SU-DHL-6 (cell line): ENCODE data around the gene MRPL34.

ENCODE experiments used
- H2AFZ ChIP-seq: fragments of 200-600 bp; sonication (generic); 2 replicates; pipeline ENCODE4 v1.6.1; 2014; ENCODE audit warnings: low read depth, mild to moderate bottlenecking, moderate library complexity, mixed read lengths, antibody characterized with exemption, low read length; ENCODE audit not compliant: severe bottlenecking
- H3F3A ChIP-seq: fragments of 200-600 bp; shearing (Covaris generic); 2 replicates; pipeline ENCODE4 v1.6.0; 2016; ENCODE audit warnings: antibody characterized with exemption, mild to moderate bottlenecking; ENCODE audit not compliant: insufficient read depth
- H3K27ac ChIP-seq: fragments of 200-600 bp; sonication (generic); 2 replicates; pipeline ENCODE4 v1.5.1; 2016; ENCODE audit warnings: low read depth, mild to moderate bottlenecking, low read length, moderate library complexity, mixed read lengths
- H3K27me3 ChIP-seq: fragments of 200-600 bp; sonication (generic), shearing (Covaris generic); 2 replicates; pipeline ENCODE4 v1.6.0; 2014; ENCODE audit warnings: mild to moderate bottlenecking, low read length
- H3K36me3 ChIP-seq: fragments of 200-600 bp; sonication (generic); 2 replicates; pipeline ENCODE4 v1.6.1; 2014; ENCODE audit warnings: mild to moderate bottlenecking, low read length, mixed read lengths
- H3K4me2 ChIP-seq: fragments of 300-600, 200-600 bp; shearing (Covaris generic), sonication (generic); 2 replicates; pipeline ENCODE4 v1.6.0; 2014; ENCODE audit warnings: low read length, low read depth, mild to moderate bottlenecking; ENCODE audit not compliant: poor library complexity, severe bottlenecking
- H3K4me3 ChIP-seq: fragments of 200-600 bp; sonication (generic); 2 replicates; pipeline ENCODE4 v1.5.1; 2014; ENCODE audit warnings: antibody characterized with exemption, low read length, mild to moderate bottlenecking, mixed read lengths; ENCODE audit not compliant: insufficient read depth, poor library complexity, severe bottlenecking
- H3K79me2 ChIP-seq: fragments of 200-600 bp; sonication (generic); 2 replicates; pipeline ENCODE4 v1.6.1; 2014; ENCODE audit warnings: mild to moderate bottlenecking, low read length, moderate library complexity; ENCODE audit not compliant: insufficient read depth
- H3K9ac ChIP-seq: fragments of 200-600 bp; sonication (generic); 2 replicates; pipeline ENCODE4 v1.7.0; 2014; ENCODE audit warnings: mild to moderate bottlenecking, low read length
- H3K9me2 ChIP-seq: fragments of 200-600 bp; sonication (generic); replicated peaks from 2 replicates; pipeline ENCODE4 v1.6.1; 2014; ENCODE audit warnings: low read length; ENCODE audit not compliant: insufficient read depth
- H3K9me3 ChIP-seq: fragments of 200-600 bp; sonication (generic); 2 replicates; pipeline ENCODE4 v1.6.1; 2014; ENCODE audit warnings: low read length, mixed read lengths; ENCODE audit not compliant: insufficient read depth
- H4K20me1 ChIP-seq: fragments of 200-600 bp; sonication (generic); 2 replicates; pipeline ENCODE4 v1.6.1; 2014; ENCODE audit warnings: low read depth, mild to moderate bottlenecking, antibody characterized with exemption, low read length, moderate library complexity, mixed read lengths
- CTCF ChIP-seq: fragments of 200-600 bp; sonication (generic); IDR thresholded peaks from one replicate; pipeline ENCODE4 v1.5.1; 2017; ENCODE audit warnings: antibody characterized with exemption, mild to moderate bottlenecking, low read length, moderate library complexity; ENCODE audit not compliant: insufficient read depth, poor library complexity, severe bottlenecking
- EZH2phosphoT487 ChIP-seq: fragments of 200-600 bp; sonication (generic), shearing (Covaris generic); conservative IDR thresholded peaks from 2 replicates; pipeline ENCODE4 v1.6.1; 2018; ENCODE audit warnings: mild to moderate bottlenecking, antibody characterized with exemption, low read length, moderate library complexity, mixed read lengths

The MRPL34 gene

GRCh38 chr19:17330262-17331044 is 24.8 kb downstream of the MRPL34 start:
- Histone ChIP-seq H2AFZ (no peak overlapping the region), H3K4me3 (no peak overlapping the region), H3K36me3 (no peaks in the 10 kb centered on the region), H3K9me3 (no peaks in the 10 kb centered on the region), H3K27me3 (no peaks in the 10 kb centered on the region), H3K4me2 (no peak overlapping the region), H3K27ac (no peak overlapping the region), H3K9me2 (no peaks in the 10 kb centered on the region), H3F3A (peaks cover 7% of the 10 kb centered on the region; the same call in 1 of the 2 replicates), H3K79me2 (no peaks in the 10 kb centered on the region), H3K9ac (no peak overlapping the region), H4K20me1 (no peaks in the 10 kb centered on the region)
- no peak for TF ChIP-seq EZH2phosphoT487
- TF ChIP-seq CTCF = no peak

- peaks cover 7% of the 10 kb centered on the region; the same call in 1 of the 2 replicates for H3F3A ChIP-seq
- no peaks in the 10 kb centered on the region for H3K79me2 ChIP-seq
- H3K4me2 ChIP-seq = no peak overlapping the region
- no peak overlapping the region for H2AFZ ChIP-seq
- no peak overlapping the region for H3K27ac ChIP-seq
- H3K27me3 ChIP-seq = no peaks in the 10 kb centered on the region
- no peak for TF ChIP-seq CTCF
- TF ChIP-seq EZH2phosphoT487 = no peak
- H3K36me3 ChIP-seq = no peaks in the 10 kb centered on the region
- no peaks in the 10 kb centered on the region for H3K9me3 ChIP-seq
- H3K4me3 ChIP-seq = no peak overlapping the region
- H3K9me2 ChIP-seq = no peaks in the 10 kb centered on the region
- no peak overlapping the region for H3K9ac ChIP-seq
- H4K20me1 ChIP-seq = no peaks in the 10 kb centered on the region
Observed at GRCh38 chr19:17331045-17331558, 25.4 kb downstream of the MRPL34 start.

GRCh38 chr19:17332360-17332676 is 26.6 kb downstream of the MRPL34 start:
- H3F3A ChIP-seq = 0 out of 2 replicates have a peak, but pooled peaks cover 3% of the 10 kb centered on the region
- H3K9me2 ChIP-seq = no peaks in the 10 kb centered on the region
- no peaks in the 10 kb centered on the region for H3K36me3 ChIP-seq
- H2AFZ ChIP-seq = no peak overlapping the region
- no peak overlapping the region for H3K4me3 ChIP-seq
- no peak overlapping the region for H3K9ac ChIP-seq
- H3K4me2 ChIP-seq = no peak overlapping the region
- H3K27me3 ChIP-seq = no peaks in the 10 kb centered on the region
- H3K9me3 ChIP-seq = no peaks in the 10 kb centered on the region
- H3K27ac ChIP-seq = no peak overlapping the region
- H3K79me2 ChIP-seq = peaks cover 3% of the 10 kb centered on the region; the same call in 1 of the 2 replicates
- no peak for TF ChIP-seq EZH2phosphoT487
- no peak for TF ChIP-seq CTCF
- H4K20me1 ChIP-seq = no peaks in the 10 kb centered on the region
